Epithelial cell of esophagus (primary cell): Measurements from ENCODE around the gene DDX51.

Experiments used
- DNase-seq: peaks from one replicate; pipeline ENCODE4 v3.0.0; 2010; ENCODE audit warnings: low read depth
- H3K4me3 ChIP-seq: 2 replicates; pipeline ENCODE4 v1.5.1; 2011; ENCODE audit warnings: mild to moderate bottlenecking, low read length, control low read depth
- TF ChIP-seq, protein P1 (sequence below): IDR thresholded peaks from 2 replicates; pipeline ENCODE4 v1.5.1; 2011; ENCODE audit warnings: low read depth, mild to moderate bottlenecking, low read length, control low read depth, inconsistent platforms; ENCODE audit not compliant: insufficient read depth; ENCODE audit errors: missing control alignments

DDX51 gene

GRCh38 chr12:132169376-132169775 is 25.3 kb upstream of the DDX51 start:
- no peak overlapping the region for H3K4me3 ChIP-seq
- TF ChIP-seq, protein P1, sequence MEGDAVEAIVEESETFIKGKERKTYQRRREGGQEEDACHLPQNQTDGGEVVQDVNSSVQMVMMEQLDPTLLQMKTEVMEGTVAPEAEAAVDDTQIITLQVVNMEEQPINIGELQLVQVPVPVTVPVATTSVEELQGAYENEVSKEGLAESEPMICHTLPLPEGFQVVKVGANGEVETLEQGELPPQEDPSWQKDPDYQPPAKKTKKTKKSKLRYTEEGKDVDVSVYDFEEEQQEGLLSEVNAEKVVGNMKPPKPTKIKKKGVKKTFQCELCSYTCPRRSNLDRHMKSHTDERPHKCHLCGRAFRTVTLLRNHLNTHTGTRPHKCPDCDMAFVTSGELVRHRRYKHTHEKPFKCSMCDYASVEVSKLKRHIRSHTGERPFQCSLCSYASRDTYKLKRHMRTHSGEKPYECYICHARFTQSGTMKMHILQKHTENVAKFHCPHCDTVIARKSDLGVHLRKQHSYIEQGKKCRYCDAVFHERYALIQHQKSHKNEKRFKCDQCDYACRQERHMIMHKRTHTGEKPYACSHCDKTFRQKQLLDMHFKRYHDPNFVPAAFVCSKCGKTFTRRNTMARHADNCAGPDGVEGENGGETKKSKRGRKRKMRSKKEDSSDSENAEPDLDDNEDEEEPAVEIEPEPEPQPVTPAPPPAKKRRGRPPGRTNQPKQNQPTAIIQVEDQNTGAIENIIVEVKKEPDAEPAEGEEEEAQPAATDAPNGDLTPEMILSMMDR: no peak
- no peak for DNase-seq

GRCh38 chr12:132168311-132169031 is 24.4 kb upstream of the DDX51 start:
- TF ChIP-seq, protein P1: no peak
- no peak for DNase-seq
- no peak overlapping the region for H3K4me3 ChIP-seq

DNA sequence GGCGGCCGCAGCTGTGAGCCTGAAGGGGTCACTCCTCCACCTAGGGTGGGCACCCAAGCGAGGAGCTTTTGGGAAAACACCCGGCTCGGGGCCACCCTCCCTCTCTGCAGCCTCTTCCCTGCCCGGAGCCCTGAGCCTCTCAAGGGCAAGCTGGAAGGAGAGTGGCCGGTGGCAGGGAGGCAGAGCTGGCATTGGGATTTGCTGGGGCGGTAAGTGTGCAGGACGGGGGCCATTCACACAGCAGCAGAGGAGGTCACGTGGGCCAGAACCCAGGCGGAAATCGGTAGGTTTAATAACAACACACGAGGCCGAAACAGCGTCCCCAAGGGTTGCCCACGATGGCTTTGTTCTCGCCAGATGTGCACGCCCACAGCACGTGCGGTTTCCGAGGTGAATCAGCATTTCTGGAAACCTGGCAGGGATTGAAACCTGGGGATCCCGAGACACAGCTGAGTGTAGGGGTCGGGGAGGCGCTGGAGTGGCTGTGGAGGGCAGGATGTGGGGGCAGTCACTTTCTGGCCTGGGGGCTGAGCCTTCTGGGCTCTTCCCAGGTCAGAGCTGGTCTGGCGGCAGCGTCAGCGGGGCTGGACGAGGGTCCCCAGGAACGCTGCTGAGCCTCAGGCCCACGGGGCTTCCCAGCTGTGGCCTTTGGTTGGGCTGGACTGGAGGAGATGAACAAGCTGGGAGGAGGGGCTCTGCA is 23.6 kb upstream of the DDX51 start:
- H3K4me3 ChIP-seq: no peak overlapping the region
- DNase-seq: no peak
- TF ChIP-seq, protein P1: no peak

- TF ChIP-seq, protein P1: no peak
- H3K4me3 ChIP-seq: no peak overlapping the region
- DNase-seq: no peak
These were observed 22.9 kb upstream of the DDX51 start for GRCh38 chr12:132166801-132167591.

DNA sequence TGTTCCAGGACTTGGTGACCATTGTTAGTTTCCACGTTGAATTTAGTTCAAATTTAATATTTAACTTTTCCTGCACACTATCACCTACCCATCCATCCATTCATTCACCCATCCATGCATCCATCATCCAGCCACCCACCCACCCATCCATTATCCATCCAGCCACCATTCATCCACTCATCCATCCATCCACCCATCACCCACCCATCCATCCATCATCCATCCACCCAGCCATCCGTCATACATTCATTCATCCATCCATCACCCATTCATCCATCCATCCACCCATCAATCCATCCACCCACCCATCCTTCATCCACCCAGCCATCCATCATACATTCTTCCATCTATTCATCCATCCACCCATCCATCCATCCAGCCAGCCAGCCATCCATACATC is 22.0 kb upstream of the DDX51 start:
- TF ChIP-seq, protein P1: no peak
- DNase-seq: no peak

DNA sequence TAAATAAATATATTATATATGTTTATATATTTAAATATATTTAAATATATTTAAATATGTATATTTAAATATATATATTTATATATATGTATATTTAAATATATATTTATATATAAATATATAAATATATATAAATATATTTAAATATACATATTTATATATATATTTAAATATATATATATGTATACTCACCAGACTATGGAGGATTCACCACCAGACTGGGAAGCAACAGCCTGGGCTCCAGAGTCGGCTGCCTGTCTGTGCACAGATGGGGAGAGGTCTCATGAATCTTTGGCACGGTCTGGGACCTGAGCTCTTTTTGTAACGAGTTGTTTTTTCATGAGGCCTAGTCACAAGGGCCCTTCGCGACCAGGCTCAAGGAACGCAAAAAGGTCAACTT is 21.5 kb upstream of the DDX51 start:
- TF ChIP-seq, protein P1: no peak
- no peak for DNase-seq

More for the DNA sequence above, 22.0 kb upstream of the DDX51 start:
- H3K4me3 ChIP-seq: no peak overlapping the region

More for the DNA sequence above, 21.5 kb upstream of the DDX51 start:
- H3K4me3 ChIP-seq: no peak overlapping the region
